ENCODE measurements around the gene CCDC24. TPM values are rescaled to one million over a fixed set of nuclear protein-coding genes. Genes with fewer than 3 reads are reported as not detected.

Gene CCDC24
- total and polyA plus RNA-seq, 2 of the 13 experiments (the other 11 are each of a cell fraction or from before 2014, with no cell fraction given), result 1.4 to 2.9 TPM

GRCh38 chr1:43978264-43978550 lies 13.2 kb upstream of the CCDC24 start:
- peaks cover 76% of the 10 kb centered on the region for H3K4me1 ChIP-seq (ENCODE audit: insufficient read depth, low read length)
- DNase-seq (ENCODE audit: low spot score), result peak; percentile 56
- CTCF ChIA-PET (ENCODE audit: low intra/inter-chr PET ratio, low total read pairs), result no interaction called here
- peaks cover 54% of the 10 kb centered on the region for H3K79me2 ChIP-seq (ENCODE audit: insufficient read depth, low read length)
- H3K4me3 ChIP-seq (replicated peaks in 1 of 3; ENCODE audit: insufficient read depth in 1 of 3, low read depth in 2 of 3, low read length in 3 of 3), result peak overlapping the region; percentile 84 to 87 (median 84); a peak in 5 of 6 replicates
- H2AFZ ChIP-seq (ENCODE audit: low read length), result no peak overlapping the region
- no peaks in the 10 kb centered on the region for H3K27me3 ChIP-seq (ENCODE audit: control insufficient read depth in 1 of 2, insufficient read depth in 2 of 2, low read length in 2 of 2)
- H3K27ac ChIP-seq (ENCODE audit: extremely low read length, insufficient read depth, low read length), result peak overlapping the region; percentile 88
- H3K36me3 ChIP-seq (replicated peaks in 1 of 2; ENCODE audit: control insufficient read depth in 1 of 2, insufficient read depth in 2 of 2, low read length in 2 of 2), result peaks cover 7 to 28% of the 10 kb centered on the region in 2 experiments
- H4K20me1 ChIP-seq (ENCODE audit: insufficient read depth, low read length), result peaks cover 4% of the 10 kb centered on the region; the same call in 1 of the 2 replicates
- intact Hi-C loops (cut with micrococcal nuclease; ENCODE audit: unreplicated experiment) (no loop called here), in situ Hi-C loops (cut with HindIII; ENCODE audit: extremely low pct_ligation_motif_present, low pct_unique_long_range_greater_than_20kb) (no loop called here)
- no peak for FAIRE-seq
- H3K4me2 ChIP-seq (ENCODE audit: low read depth, low read length), result peak overlapping the region; percentile 81
- WGBS (ENCODE audit: low lambda C conversion rate), result 7% methylated on average over 5 of the region's 5 CpGs
- BruUV-seq (replicated peaks), result TSS peak; percentile 74
- H3K9ac ChIP-seq (ENCODE audit: insufficient read depth, low read depth, low read length), result peak overlapping the region; percentile 66
- H3K9me3 ChIP-seq (ENCODE audit: low read length), result no peaks in the 10 kb centered on the region
- POLR2A ChIA-PET, result interaction anchor here (0.7 to 2.4 kb wide), 12 partner anchors 8 to 328 kb away, joined by 3 to 32 read pairs (median 5); partner anchors contain the start of genes DPH2, IPO13, KDM4A and SLC6A9
- peak; percentile 18 for ATAC-seq
- TF ChIP-seq ZNF547 (CRISPR knock-in tag; IDR thresholded peaks at IDR 0.05) (no peak; the same call in 1 of the 2 replicates), SRY (CRISPR knock-in tag; IDR thresholded peaks at IDR 0.05) (no peak), PHF21A (CRISPR knock-in tag; IDR thresholded peaks at IDR 0.05) (peak; percentile 41; the same call in 1 of the 2 replicates), ZBTB37 (CRISPR knock-in tag; IDR thresholded peaks at IDR 0.05) (no peak), TERF1 (CRISPR knock-in tag; IDR thresholded peaks at IDR 0.05) (no peak), MEIS2 (CRISPR knock-in tag; IDR thresholded peaks at IDR 0.05) (no peak), MIER3 (CRISPR knock-in tag; IDR thresholded peaks at IDR 0.05; ENCODE audit: borderline replicate concordance) (0 out of 2 replicates have a peak, but pooled peaks have one; percentile 17), RBFOX2 (IDR thresholded peaks at IDR 0.05; ENCODE audit: low read depth, low read length) (no peak), CREB1 (IDR thresholded peaks at IDR 0.05) (no peak), CREB1 (CRISPR knock-in tag; IDR thresholded peaks at IDR 0.05) (peak; percentile 40; the same call in 1 of the 2 replicates), CHD4 (IDR thresholded peaks at IDR 0.05; ENCODE audit: borderline replicate concordance, low read length) (no peak), MYPOP (CRISPR knock-in tag; IDR thresholded peaks at IDR 0.05) (no peak), PRPF4 (IDR thresholded peaks at IDR 0.05; ENCODE audit: low read depth, low read length, poor library complexity, severe bottlenecking) (no peak), SP1 (IDR thresholded peaks at IDR 0.05) (no peak), SP1 (CRISPR knock-in tag; IDR thresholded peaks at IDR 0.05) (no peak), FIP1L1 (IDR thresholded peaks at IDR 0.05; ENCODE audit: borderline replicate concordance, insufficient read depth, low read depth, low read length) (no peak), GATAD2A (CRISPR knock-in tag; IDR thresholded peaks at IDR 0.05) (peak; percentile 53; the same call in 1 of the 2 replicates)
- TF ChIP-seq, protein P1, sequence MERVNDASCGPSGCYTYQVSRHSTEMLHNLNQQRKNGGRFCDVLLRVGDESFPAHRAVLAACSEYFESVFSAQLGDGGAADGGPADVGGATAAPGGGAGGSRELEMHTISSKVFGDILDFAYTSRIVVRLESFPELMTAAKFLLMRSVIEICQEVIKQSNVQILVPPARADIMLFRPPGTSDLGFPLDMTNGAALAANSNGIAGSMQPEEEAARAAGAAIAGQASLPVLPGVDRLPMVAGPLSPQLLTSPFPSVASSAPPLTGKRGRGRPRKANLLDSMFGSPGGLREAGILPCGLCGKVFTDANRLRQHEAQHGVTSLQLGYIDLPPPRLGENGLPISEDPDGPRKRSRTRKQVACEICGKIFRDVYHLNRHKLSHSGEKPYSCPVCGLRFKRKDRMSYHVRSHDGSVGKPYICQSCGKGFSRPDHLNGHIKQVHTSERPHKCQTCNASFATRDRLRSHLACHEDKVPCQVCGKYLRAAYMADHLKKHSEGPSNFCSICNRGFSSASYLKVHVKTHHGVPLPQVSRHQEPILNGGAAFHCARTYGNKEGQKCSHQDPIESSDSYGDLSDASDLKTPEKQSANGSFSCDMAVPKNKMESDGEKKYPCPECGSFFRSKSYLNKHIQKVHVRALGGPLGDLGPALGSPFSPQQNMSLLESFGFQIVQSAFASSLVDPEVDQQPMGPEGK (CRISPR knock-in tag; IDR thresholded peaks at IDR 0.05), result no peak
- TF ChIP-seq, protein P2, sequence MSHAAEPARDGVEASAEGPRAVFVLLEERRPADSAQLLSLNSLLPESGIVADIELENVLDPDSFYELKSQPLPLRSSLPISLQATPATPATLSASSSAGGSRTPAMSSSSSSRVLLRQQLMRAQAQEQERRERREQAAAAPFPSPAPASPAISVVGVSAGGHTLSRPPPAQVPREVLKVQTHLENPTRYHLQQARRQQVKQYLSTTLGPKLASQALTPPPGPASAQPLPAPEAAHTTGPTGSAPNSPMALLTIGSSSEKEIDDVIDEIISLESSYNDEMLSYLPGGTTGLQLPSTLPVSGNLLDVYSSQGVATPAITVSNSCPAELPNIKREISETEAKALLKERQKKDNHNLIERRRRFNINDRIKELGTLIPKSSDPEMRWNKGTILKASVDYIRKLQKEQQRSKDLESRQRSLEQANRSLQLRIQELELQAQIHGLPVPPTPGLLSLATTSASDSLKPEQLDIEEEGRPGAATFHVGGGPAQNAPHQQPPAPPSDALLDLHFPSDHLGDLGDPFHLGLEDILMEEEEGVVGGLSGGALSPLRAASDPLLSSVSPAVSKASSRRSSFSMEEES (CRISPR knock-in tag; IDR thresholded peaks at IDR 0.05), result no peak

Measured in HepG2 (cell line).